Fibroblast of villous mesenchyme (primary cell): Measurements from ENCODE around the gene ATRN. TPM values are rescaled to one million over a fixed set of nuclear protein-coding genes. Genes with fewer than 3 reads are reported as not detected.

ENCODE experiments used
- DNase-seq: peaks from one replicate; pipeline ENCODE4 v3.0.0-alpha.2; 2010; ENCODE audit warnings: low read depth
- H3K4me3 ChIP-seq: 2 replicates; pipeline ENCODE4 v1.5.1; 2011; ENCODE audit warnings: low read depth, mild to moderate bottlenecking, low read length
- total RNA-seq: library from RNA; depleted of rRNA; stranded (reverse); fragments of >200 nt; gene quantifications from 2 replicates; pipeline ENCODE4 v1.2.3, GENCODE V29; 2012
- TF ChIP-seq, protein P1 (sequence below): IDR thresholded peaks from 2 replicates; pipeline ENCODE4 v1.5.1; 2012; ENCODE audit warnings: low read depth, mild to moderate bottlenecking, low read length; ENCODE audit not compliant: insufficient read depth

ATRN gene
- total RNA-seq, 1 donor = 39.3 TPM

DNA sequence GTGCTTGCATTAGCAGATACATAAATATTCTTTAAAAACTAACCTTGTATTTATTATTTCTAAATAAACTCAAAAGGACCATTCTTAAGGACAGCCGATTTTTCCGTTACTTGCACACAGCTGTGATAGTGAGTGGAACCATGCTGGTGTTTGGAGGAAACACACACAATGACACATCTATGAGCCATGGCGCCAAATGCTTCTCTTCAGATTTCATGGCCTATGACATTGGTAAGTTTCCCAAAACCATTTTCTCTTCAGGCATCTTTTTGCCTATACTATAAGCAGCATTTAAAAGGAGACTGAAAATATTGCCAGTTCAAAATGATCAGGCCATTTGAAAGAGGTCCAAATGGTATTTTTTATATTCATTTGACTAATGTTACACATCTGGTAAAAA is 92.3 kb downstream of the ATRN start:
- H3K4me3 ChIP-seq = no peak overlapping the region
- DNase-seq = no peak
- TF ChIP-seq, protein P1, sequence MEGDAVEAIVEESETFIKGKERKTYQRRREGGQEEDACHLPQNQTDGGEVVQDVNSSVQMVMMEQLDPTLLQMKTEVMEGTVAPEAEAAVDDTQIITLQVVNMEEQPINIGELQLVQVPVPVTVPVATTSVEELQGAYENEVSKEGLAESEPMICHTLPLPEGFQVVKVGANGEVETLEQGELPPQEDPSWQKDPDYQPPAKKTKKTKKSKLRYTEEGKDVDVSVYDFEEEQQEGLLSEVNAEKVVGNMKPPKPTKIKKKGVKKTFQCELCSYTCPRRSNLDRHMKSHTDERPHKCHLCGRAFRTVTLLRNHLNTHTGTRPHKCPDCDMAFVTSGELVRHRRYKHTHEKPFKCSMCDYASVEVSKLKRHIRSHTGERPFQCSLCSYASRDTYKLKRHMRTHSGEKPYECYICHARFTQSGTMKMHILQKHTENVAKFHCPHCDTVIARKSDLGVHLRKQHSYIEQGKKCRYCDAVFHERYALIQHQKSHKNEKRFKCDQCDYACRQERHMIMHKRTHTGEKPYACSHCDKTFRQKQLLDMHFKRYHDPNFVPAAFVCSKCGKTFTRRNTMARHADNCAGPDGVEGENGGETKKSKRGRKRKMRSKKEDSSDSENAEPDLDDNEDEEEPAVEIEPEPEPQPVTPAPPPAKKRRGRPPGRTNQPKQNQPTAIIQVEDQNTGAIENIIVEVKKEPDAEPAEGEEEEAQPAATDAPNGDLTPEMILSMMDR = no peak

DNA sequence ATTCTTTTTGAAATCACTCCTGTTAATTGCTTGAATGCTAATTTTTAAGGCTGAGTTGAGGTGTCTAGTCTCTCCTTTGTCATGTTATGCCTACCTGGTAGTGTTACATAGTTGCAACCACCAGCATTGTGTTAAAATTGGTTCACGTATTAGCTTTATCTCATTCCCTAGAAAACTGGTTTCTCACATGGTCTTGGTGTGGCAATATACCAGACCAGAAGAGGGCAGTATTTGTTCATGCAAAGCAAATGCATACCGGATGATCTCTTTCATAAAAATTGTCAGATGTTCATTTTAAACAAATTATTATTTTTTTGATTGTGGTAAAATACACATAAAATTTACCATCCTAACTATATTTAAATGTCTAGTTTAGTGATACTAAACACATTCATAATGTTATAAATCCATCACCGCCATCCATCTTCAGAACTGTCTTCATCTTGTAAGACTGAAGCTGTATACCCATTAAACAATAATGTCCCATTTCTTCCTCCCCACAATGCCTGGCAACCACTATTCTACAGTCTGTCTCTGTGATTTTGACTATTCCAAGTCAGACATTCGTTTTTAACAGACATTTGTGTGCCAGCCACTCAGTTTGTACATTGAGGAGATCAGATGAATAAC is 92.8 kb downstream of the ATRN start:
- peak; percentile 63 for DNase-seq
- TF ChIP-seq, protein P1 = peak; percentile 69
- H3K4me3 ChIP-seq = no peak overlapping the region

DNA sequence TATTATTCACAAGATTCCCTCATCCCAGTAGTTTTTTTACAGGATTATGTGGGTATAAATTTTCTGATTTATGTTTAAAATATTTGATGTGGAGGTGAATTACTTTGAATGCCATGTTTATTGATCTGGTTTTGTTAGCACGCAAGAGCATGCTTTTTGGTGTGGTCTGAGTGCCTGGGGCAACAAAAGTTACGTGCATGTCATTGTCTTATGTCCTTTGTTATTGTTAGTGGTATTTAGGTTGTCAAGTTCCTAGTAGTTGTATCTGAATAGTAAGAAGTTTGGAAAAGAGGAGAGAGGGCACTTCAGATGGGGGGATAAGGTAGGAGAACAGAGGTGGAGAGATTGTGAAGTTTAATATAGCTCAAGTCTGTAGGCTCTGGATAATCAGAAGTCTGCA is 95.0 kb downstream of the ATRN start:
- TF ChIP-seq, protein P1 = no peak
- DNase-seq = no peak
- no peak overlapping the region for H3K4me3 ChIP-seq

DNA sequence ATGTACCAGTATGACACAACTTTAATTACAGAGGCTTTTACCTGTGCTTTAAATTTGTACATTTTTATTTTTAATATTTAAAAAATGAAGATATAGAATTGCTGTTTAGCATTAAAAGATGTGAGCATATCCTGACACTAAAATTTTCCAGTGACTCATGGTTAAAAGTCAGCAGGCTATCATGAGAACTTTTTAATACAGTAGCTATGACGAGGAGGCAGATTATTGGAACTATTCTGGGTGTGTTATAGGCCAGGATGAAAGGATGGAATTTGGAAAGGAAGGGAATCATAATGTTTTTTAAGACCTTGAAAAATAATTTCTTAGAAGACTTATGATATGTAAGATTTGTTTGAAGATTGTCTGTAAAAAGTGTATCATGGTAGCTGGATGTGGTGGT is 101.3 kb downstream of the ATRN start:
- DNase-seq = no peak
- TF ChIP-seq, protein P1 = no peak

DNA sequence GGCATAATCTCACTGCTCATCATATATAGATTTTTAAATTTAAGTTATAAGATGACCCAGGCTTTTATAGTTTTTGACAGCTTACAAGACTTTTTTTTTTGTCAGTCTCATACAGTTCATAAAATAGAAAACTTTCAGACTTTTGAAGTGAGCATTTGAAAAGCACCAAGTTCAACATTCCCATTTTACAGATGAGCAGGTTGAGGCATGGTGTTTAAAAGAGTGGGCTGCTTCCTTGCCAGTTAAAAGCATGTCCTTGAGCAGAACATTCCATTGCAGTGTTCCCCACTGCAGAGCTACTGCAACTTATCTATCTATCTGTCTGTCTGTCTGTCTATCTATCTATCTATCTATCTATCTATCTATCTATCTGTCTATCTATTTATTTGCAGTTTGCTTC is 105.5 kb downstream of the ATRN start:
- H3K4me3 ChIP-seq = no peak overlapping the region
- no peak for DNase-seq
- TF ChIP-seq, protein P1 = no peak

More for the DNA sequence above, 101.3 kb downstream of the ATRN start:
- no peak overlapping the region for H3K4me3 ChIP-seq

DNA sequence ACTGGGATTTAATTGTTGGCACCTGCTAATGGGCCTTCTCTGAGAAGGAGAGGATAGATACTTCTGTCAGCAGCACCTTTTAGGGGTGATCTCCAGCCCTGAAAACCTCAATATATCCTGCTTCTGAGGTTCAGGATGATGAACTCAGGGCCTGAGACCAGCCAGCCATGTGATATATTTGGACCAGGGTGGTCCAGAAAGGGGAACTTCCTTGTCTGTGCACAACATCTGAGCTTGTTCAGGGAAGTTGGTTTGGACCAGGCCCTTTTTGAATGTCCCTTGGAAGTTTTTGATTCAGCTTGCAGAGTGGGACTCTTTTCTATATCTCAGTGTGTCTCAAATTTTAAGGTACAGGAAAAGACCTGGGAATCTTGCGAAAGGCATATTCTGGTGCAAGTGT is 106.5 kb downstream of the ATRN start:
- no peak for DNase-seq
- H3K4me3 ChIP-seq = no peak overlapping the region
- TF ChIP-seq, protein P1 = no peak

DNA sequence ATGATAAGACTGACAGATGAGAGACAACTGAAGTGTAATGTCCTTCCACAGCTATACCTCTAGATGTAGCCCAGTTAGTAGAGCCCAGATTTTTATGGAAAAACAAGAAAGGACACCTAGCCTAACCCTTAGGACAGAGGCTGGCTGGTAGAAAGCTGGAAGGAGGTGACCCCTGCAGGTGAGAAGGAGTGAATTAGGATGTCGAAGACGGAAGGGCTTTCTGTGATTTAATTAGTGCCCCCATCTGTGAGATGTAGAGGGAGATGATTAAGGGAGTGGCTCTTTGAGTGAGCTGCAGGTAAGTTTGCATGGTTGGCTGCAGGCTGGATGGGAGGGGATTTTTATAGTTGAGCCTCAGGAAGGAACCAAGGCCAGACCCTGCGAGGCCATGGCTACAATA is 109.6 kb downstream of the ATRN start:
- TF ChIP-seq, protein P1 = no peak
- H3K4me3 ChIP-seq = no peak overlapping the region

More for the DNA sequence above, 109.6 kb downstream of the ATRN start:
- DNase-seq = no peak
